Neural cell (in vitro differentiated cells): ENCODE data around the gene MYH1. TPM values are rescaled to one million over a fixed set of nuclear protein-coding genes. Genes with fewer than 3 reads are reported as not detected.
"Not testable (repeated sequence)": the region's sequence is repeated elsewhere in the genome, so short reads cannot be mapped to it uniquely, and the experiment has no call there.

ENCODE experiments used
- H2AFZ ChIP-seq: fragments of 200-600, 300-800 bp; sonication (generic), shearing (Covaris generic); 2 replicates; pipeline ENCODE4 v1.6.0; 2014; ENCODE audit warnings: low read depth, mild to moderate bottlenecking, antibody characterized with exemption, low read length, moderate library complexity
- H3F3A ChIP-seq: fragments of 200-600 bp; shearing (Covaris generic); 2 replicates; pipeline ENCODE4 v1.6.1; 2016; ENCODE audit warnings: mild to moderate bottlenecking, moderate library complexity, mixed read lengths, antibody characterized with exemption, low read length; ENCODE audit not compliant: insufficient read depth, poor library complexity, severe bottlenecking
- H3K27ac ChIP-seq: fragments of 200-600, 300-800 bp; sonication (generic), shearing (Covaris generic); 2 replicates; pipeline ENCODE4 v1.5.1; 2014; ENCODE audit warnings: mild to moderate bottlenecking, low read length, moderate library complexity
- H3K27me3 ChIP-seq: fragments of 300-800, 200-600 bp; sonication (generic), shearing (Covaris generic); 2 replicates; pipeline ENCODE4 v1.6.0; 2014; ENCODE audit warnings: mild to moderate bottlenecking, low read depth, low read length, moderate library complexity; ENCODE audit not compliant: insufficient read depth
- H3K36me3 ChIP-seq: fragments of 300-800, 200-600 bp; sonication (generic), shearing (Covaris generic); 2 replicates; pipeline ENCODE4 v1.5.1; 2014; ENCODE audit warnings: mild to moderate bottlenecking, antibody characterized with exemption, low read length, moderate library complexity; ENCODE audit not compliant: insufficient read depth
- H3K4me2 ChIP-seq: fragments of 300-800, 200-600 bp; sonication (generic), shearing (Covaris generic); 2 replicates; pipeline ENCODE4 v1.6.0; 2014; ENCODE audit warnings: mild to moderate bottlenecking, low read length
- H3K4me3 ChIP-seq: fragments of 300-800, 200-600 bp; sonication (generic), shearing (Covaris generic); 2 replicates; pipeline ENCODE4 v1.5.1; 2014; ENCODE audit warnings: mild to moderate bottlenecking, low read length, moderate library complexity
- H3K79me2 ChIP-seq: fragments of 200-600 bp; shearing (Covaris generic); replicated peaks from 2 replicates; pipeline ENCODE4 v1.6.0; 2014; ENCODE audit warnings: mild to moderate bottlenecking, low read length, moderate library complexity; ENCODE audit not compliant: insufficient read depth
- H3K9ac ChIP-seq: fragments of 300-800, 200-600 bp; sonication (generic), shearing (Covaris generic); 2 replicates; pipeline ENCODE4 v1.6.1; 2016; ENCODE audit warnings: mild to moderate bottlenecking, low read length, mixed read lengths
- H3K9me2 ChIP-seq: fragments of 200-600 bp; shearing (Covaris generic); 2 replicates; pipeline ENCODE4 v1.6.1; 2016; ENCODE audit warnings: mild to moderate bottlenecking, low read length, mixed read lengths; ENCODE audit not compliant: insufficient read depth
- H3K9me3 ChIP-seq: fragments of 200-600, 300-800 bp; sonication (generic), shearing (Covaris generic); 2 replicates; pipeline ENCODE4 v1.6.1; 2016; ENCODE audit warnings: mild to moderate bottlenecking, mixed run types, low read length, moderate library complexity, mixed read lengths
- H4K20me1 ChIP-seq: fragments of 200-600 bp; shearing (Covaris generic); 2 replicates; pipeline ENCODE4 v1.6.1; 2016; ENCODE audit warnings: mild to moderate bottlenecking, mixed run types; ENCODE audit not compliant: insufficient read depth
- EP300 ChIP-seq: fragments of 450-650 bp; conservative IDR thresholded peaks from 2 replicates; pipeline ENCODE4 v1.6.1; 2014; ENCODE audit warnings: antibody characterized with exemption, mild to moderate bottlenecking, moderate library complexity; ENCODE audit not compliant: poor library complexity, severe bottlenecking
- EZH2 ChIP-seq: fragments of 200-600, 300-800 bp; shearing (Covaris generic), sonication (generic); IDR thresholded peaks from 2 replicates; pipeline ENCODE4 v1.6.1; 2014; ENCODE audit warnings: antibody characterized with exemption, low read length, borderline replicate concordance, mild to moderate bottlenecking; ENCODE audit not compliant: insufficient read depth, poor library complexity, severe bottlenecking
- MXI1 ChIP-seq: fragments of 450-650 bp; conservative IDR thresholded peaks from 2 replicates; pipeline ENCODE4 v1.6.1; 2014; ENCODE audit warnings: antibody characterized with exemption, mild to moderate bottlenecking; ENCODE audit not compliant: poor library complexity, severe bottlenecking
- POLR2AphosphoS5 ChIP-seq: IDR thresholded peaks from 2 replicates; pipeline ENCODE4 v1.6.1; 2012
- RAD21 ChIP-seq: fragments of 450-650 bp; conservative IDR thresholded peaks from 2 replicates; pipeline ENCODE4 v1.6.1; 2014; ENCODE audit warnings: antibody characterized with exemption, mild to moderate bottlenecking, moderate library complexity
- SMC3 ChIP-seq: fragments of 450-650 bp; conservative IDR thresholded peaks from 2 replicates; pipeline ENCODE4 v1.6.1; 2014; ENCODE audit warnings: antibody characterized with exemption, mild to moderate bottlenecking, moderate library complexity; ENCODE audit not compliant: poor library complexity
- TAF1 ChIP-seq: IDR thresholded peaks from 2 replicates; pipeline ENCODE4 v1.6.1; 2012; ENCODE audit warnings: low read depth
- polyA plus RNA-seq: library from polyadenylated mRNA; depleted of rRNA; stranded (reverse); fragments of >200 nt; gene quantifications from 2 replicates; pipeline ENCODE4 v1.2.3, GENCODE V29; 2014
- TF ChIP-seq, protein P1 (sequence below): fragments of 450-650 bp; IDR thresholded peaks from 2 replicates; pipeline ENCODE4 v1.5.1; 2014; ENCODE audit warnings: antibody characterized with exemption, mild to moderate bottlenecking, moderate library complexity; ENCODE audit not compliant: poor library complexity, severe bottlenecking
- TF ChIP-seq, protein P2 (sequence below): IDR thresholded peaks from 2 replicates; pipeline ENCODE4 v1.6.1; 2012; ENCODE audit warnings: borderline replicate concordance

MYH1 gene
- polyA plus RNA-seq, 1 donor from 2014 or later = not detected

DNA sequence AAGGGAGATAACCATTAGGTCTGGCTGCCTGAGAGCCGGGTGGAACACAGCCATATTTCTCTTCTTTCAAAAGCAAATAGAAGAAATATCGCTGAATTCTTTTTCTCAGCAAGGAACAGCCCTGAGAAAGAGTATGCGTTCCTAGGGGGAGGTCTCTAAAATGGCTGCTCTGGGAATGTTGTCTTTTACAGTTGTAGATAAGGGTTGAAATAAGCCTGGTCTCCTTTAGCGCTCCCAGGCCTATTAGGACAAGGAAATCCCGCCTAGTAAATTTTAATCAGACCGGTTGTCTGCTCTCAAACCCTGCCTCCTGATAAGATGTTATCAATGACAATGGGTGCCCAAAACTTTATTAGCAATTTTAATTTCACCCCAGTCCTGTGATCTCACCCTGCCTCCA is 22.8 kb upstream of the MYH1 start:
- H3K36me3 ChIP-seq, H3F3A ChIP-seq, H3K27ac ChIP-seq, H2AFZ ChIP-seq, H3K27me3 ChIP-seq, H4K20me1 ChIP-seq, H3K9ac ChIP-seq, H3K4me2 ChIP-seq, H3K4me3 ChIP-seq, H3K9me3 ChIP-seq, H3K79me2 ChIP-seq, H3K9me2 ChIP-seq: not testable (repeated sequence)

DNA sequence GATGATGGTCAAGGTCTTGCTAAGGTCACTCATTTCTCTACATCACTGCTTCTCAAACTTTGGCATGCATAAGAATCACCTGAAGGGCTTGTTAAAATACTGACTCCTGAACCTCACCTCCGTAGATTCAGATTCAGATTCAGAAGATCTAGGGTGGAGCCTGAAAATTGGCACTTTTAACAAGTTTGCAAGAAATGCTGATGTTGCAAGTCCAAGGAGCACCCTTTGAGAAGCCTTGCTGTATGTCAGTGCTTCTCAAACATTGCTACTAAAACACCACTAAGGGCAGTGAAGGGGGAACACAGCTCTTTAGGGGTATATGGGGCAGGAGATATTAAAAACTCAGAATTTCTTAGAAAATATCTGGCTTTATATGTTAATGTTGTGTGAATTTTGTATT is 13.7 kb upstream of the MYH1 start:
- Histone ChIP-seq H3F3A (no peaks in the 10 kb centered on the region), H3K9me2 (no peaks in the 10 kb centered on the region), H3K4me3 (no peak overlapping the region), H3K27ac (no peak overlapping the region), H3K9ac (no peak overlapping the region), H4K20me1 (no peaks in the 10 kb centered on the region), H3K27me3 (no peaks in the 10 kb centered on the region), H3K79me2 (no peaks in the 10 kb centered on the region), H3K4me2 (no peak overlapping the region), H3K36me3 (no peaks in the 10 kb centered on the region), H2AFZ (no peak overlapping the region), H3K9me3 (no peaks in the 10 kb centered on the region)
- no peak for TF ChIP-seq RAD21
- TF ChIP-seq, protein P1, sequence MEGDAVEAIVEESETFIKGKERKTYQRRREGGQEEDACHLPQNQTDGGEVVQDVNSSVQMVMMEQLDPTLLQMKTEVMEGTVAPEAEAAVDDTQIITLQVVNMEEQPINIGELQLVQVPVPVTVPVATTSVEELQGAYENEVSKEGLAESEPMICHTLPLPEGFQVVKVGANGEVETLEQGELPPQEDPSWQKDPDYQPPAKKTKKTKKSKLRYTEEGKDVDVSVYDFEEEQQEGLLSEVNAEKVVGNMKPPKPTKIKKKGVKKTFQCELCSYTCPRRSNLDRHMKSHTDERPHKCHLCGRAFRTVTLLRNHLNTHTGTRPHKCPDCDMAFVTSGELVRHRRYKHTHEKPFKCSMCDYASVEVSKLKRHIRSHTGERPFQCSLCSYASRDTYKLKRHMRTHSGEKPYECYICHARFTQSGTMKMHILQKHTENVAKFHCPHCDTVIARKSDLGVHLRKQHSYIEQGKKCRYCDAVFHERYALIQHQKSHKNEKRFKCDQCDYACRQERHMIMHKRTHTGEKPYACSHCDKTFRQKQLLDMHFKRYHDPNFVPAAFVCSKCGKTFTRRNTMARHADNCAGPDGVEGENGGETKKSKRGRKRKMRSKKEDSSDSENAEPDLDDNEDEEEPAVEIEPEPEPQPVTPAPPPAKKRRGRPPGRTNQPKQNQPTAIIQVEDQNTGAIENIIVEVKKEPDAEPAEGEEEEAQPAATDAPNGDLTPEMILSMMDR = no peak
- TF ChIP-seq EP300 = no peak
- no peak for TF ChIP-seq SMC3
- TF ChIP-seq, protein P2, sequence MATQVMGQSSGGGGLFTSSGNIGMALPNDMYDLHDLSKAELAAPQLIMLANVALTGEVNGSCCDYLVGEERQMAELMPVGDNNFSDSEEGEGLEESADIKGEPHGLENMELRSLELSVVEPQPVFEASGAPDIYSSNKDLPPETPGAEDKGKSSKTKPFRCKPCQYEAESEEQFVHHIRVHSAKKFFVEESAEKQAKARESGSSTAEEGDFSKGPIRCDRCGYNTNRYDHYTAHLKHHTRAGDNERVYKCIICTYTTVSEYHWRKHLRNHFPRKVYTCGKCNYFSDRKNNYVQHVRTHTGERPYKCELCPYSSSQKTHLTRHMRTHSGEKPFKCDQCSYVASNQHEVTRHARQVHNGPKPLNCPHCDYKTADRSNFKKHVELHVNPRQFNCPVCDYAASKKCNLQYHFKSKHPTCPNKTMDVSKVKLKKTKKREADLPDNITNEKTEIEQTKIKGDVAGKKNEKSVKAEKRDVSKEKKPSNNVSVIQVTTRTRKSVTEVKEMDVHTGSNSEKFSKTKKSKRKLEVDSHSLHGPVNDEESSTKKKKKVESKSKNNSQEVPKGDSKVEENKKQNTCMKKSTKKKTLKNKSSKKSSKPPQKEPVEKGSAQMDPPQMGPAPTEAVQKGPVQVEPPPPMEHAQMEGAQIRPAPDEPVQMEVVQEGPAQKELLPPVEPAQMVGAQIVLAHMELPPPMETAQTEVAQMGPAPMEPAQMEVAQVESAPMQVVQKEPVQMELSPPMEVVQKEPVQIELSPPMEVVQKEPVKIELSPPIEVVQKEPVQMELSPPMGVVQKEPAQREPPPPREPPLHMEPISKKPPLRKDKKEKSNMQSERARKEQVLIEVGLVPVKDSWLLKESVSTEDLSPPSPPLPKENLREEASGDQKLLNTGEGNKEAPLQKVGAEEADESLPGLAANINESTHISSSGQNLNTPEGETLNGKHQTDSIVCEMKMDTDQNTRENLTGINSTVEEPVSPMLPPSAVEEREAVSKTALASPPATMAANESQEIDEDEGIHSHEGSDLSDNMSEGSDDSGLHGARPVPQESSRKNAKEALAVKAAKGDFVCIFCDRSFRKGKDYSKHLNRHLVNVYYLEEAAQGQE = no peak
- TF ChIP-seq EZH2 = no peak
- no peak for TF ChIP-seq MXI1
- TF ChIP-seq POLR2AphosphoS5 = no peak

DNA sequence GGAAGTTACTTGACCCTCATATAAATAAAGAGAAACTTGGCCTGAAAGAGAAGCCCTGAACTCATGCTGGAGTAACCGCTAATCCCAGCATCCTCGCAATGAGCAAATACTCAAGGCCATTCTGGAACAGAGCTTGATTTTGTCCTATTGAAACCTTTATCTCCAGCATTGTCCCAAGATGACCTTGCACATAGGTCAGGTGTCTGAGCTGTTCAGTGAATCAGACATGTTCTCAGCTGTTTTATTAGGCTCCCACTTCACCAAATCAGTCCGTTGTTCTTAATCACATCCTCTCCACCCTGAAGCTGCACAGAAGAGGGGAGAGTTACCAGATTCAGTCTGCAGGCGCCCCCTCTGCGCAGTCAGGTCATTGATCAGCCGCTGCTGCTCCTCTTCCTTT is 9.1 kb upstream of the MYH1 start:
- Histone ChIP-seq H3K27ac (no peak overlapping the region), H4K20me1 (no peaks in the 10 kb centered on the region)
- TF ChIP-seq SMC3 = no peak
- no peak for TF ChIP-seq EP300
- TF ChIP-seq, protein P1 = no peak
- TF ChIP-seq, protein P2 = no peak
- no peak for TF ChIP-seq EZH2
- no peak for TF ChIP-seq POLR2AphosphoS5
- no peak for TF ChIP-seq RAD21
- no peak for TF ChIP-seq MXI1
- no peak for TF ChIP-seq TAF1

More for the DNA sequence above, 9.1 kb upstream of the MYH1 start:
- Histone ChIP-seq H3K79me2 (no peaks in the 10 kb centered on the region), H2AFZ (no peak overlapping the region), H3K9ac (no peak overlapping the region), H3K36me3 (no peaks in the 10 kb centered on the region), H3F3A (no peaks in the 10 kb centered on the region), H3K27me3 (no peaks in the 10 kb centered on the region), H3K9me3 (no peaks in the 10 kb centered on the region), H3K4me3 (no peak overlapping the region), H3K9me2 (no peaks in the 10 kb centered on the region), H3K4me2 (no peak overlapping the region)
